ENCODE data around the gene SLC9A9.

The SLC9A9 gene

DNA sequence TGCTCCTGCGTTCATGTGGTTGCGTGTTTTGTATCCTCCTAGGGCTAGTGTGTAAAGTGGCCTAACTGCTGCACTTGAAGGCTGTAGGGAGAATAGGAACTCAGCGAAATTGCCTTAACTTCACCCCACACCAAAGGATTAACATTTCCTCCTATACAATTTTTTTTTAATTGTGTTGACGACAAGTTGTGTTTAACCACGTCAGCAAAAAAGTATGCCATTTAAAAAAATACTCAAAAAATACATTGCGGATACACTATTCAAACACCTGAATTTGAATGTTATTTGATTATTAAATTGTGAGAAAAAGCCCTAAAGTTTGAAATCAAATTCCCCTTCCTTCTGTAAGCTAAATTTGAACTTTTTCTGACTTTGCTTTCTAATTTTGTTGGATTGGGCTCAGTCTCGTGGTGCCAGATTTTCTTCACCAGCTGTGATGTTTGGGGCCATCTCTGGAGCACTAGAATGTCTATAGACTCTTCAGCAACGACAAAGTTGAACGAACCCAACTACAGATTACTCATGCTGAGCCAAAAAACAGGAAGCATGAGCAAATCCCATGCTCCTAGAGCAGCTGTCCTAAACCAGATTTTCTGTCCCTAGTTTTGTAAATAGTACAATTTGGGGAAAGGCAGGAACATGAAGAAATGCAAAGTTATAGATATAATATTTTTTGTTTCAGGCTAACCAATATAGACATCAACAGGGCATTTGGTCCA, 8.1 kb upstream of the SLC9A9 start:
- no peak overlapping the region for H3K27ac ChIP-seq (replicated peaks)
- no peaks in the 10 kb centered on the region for H3K27me3 ChIP-seq (ENCODE audit: insufficient read depth, poor library complexity, severe bottlenecking)
- DNase-seq (ENCODE audit: low read depth in 1 of 2, low spot score in 1 of 2), result no peak
- H3K4me3 ChIP-seq (replicated peaks; ENCODE audit: insufficient read depth, low read length), result no peak overlapping the region
- TF ChIP-seq, protein P1, sequence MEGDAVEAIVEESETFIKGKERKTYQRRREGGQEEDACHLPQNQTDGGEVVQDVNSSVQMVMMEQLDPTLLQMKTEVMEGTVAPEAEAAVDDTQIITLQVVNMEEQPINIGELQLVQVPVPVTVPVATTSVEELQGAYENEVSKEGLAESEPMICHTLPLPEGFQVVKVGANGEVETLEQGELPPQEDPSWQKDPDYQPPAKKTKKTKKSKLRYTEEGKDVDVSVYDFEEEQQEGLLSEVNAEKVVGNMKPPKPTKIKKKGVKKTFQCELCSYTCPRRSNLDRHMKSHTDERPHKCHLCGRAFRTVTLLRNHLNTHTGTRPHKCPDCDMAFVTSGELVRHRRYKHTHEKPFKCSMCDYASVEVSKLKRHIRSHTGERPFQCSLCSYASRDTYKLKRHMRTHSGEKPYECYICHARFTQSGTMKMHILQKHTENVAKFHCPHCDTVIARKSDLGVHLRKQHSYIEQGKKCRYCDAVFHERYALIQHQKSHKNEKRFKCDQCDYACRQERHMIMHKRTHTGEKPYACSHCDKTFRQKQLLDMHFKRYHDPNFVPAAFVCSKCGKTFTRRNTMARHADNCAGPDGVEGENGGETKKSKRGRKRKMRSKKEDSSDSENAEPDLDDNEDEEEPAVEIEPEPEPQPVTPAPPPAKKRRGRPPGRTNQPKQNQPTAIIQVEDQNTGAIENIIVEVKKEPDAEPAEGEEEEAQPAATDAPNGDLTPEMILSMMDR (IDR thresholded peaks at IDR 0.05; ENCODE audit: insufficient read depth, low read length), result no peak
- TF ChIP-seq GABPA (IDR thresholded peaks at IDR 0.05; ENCODE audit: low read depth), result no peak
- TF ChIP-seq, protein P2, sequence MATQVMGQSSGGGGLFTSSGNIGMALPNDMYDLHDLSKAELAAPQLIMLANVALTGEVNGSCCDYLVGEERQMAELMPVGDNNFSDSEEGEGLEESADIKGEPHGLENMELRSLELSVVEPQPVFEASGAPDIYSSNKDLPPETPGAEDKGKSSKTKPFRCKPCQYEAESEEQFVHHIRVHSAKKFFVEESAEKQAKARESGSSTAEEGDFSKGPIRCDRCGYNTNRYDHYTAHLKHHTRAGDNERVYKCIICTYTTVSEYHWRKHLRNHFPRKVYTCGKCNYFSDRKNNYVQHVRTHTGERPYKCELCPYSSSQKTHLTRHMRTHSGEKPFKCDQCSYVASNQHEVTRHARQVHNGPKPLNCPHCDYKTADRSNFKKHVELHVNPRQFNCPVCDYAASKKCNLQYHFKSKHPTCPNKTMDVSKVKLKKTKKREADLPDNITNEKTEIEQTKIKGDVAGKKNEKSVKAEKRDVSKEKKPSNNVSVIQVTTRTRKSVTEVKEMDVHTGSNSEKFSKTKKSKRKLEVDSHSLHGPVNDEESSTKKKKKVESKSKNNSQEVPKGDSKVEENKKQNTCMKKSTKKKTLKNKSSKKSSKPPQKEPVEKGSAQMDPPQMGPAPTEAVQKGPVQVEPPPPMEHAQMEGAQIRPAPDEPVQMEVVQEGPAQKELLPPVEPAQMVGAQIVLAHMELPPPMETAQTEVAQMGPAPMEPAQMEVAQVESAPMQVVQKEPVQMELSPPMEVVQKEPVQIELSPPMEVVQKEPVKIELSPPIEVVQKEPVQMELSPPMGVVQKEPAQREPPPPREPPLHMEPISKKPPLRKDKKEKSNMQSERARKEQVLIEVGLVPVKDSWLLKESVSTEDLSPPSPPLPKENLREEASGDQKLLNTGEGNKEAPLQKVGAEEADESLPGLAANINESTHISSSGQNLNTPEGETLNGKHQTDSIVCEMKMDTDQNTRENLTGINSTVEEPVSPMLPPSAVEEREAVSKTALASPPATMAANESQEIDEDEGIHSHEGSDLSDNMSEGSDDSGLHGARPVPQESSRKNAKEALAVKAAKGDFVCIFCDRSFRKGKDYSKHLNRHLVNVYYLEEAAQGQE (IDR thresholded peaks at IDR 0.05; ENCODE audit: insufficient replicate concordance, low read depth), result no peak
- no peak for TF ChIP-seq POLR2AphosphoS5 (IDR thresholded peaks at IDR 0.05; ENCODE audit: low read depth)

GRCh38 chr3:143855183-143855582, 6.9 kb upstream of the SLC9A9 start:
- Histone ChIP-seq H3K27me3 (ENCODE audit: insufficient read depth, poor library complexity, severe bottlenecking) (no peaks in the 10 kb centered on the region), H3K27ac (replicated peaks) (no peak overlapping the region), H3K4me3 (replicated peaks; ENCODE audit: insufficient read depth, low read length) (no peak overlapping the region)
- DNase-seq (ENCODE audit: low read depth in 1 of 2, low spot score in 1 of 2), result no peak
- TF ChIP-seq, protein P2 (IDR thresholded peaks at IDR 0.05; ENCODE audit: insufficient replicate concordance, low read depth), result no peak

GRCh38 chr3:143851331-143852017, 3.2 kb upstream of the SLC9A9 start:
- no peak overlapping the region for H3K4me3 ChIP-seq (replicated peaks; ENCODE audit: insufficient read depth, low read length)
- no peak for DNase-seq (ENCODE audit: low read depth in 1 of 2, low spot score in 1 of 2)
- no peak overlapping the region for H3K27ac ChIP-seq (replicated peaks)
- peaks cover 6% of the 10 kb centered on the region for H3K27me3 ChIP-seq (ENCODE audit: insufficient read depth, poor library complexity, severe bottlenecking)
- no peak for TF ChIP-seq SPI1 (IDR thresholded peaks at IDR 0.05; ENCODE audit: borderline replicate concordance, low read depth)
- TF ChIP-seq, protein P2 (IDR thresholded peaks at IDR 0.05; ENCODE audit: insufficient replicate concordance, low read depth), result no peak

GRCh38 chr3:143850877-143851276, 2.6 kb upstream of the SLC9A9 start:
- no peak for DNase-seq (ENCODE audit: low read depth in 1 of 2, low spot score in 1 of 2)
- no peak for TF ChIP-seq GABPA (IDR thresholded peaks at IDR 0.05; ENCODE audit: low read depth)
- TF ChIP-seq, protein P2 (IDR thresholded peaks at IDR 0.05; ENCODE audit: insufficient replicate concordance, low read depth), result no peak
- no peak for TF ChIP-seq SPI1 (IDR thresholded peaks at IDR 0.05; ENCODE audit: borderline replicate concordance, low read depth)
- Histone ChIP-seq H3K27ac (replicated peaks) (no peak overlapping the region), H3K27me3 (ENCODE audit: insufficient read depth, poor library complexity, severe bottlenecking) (peaks cover 6% of the 10 kb centered on the region), H3K4me3 (replicated peaks; ENCODE audit: insufficient read depth, low read length) (no peak overlapping the region)

All from HL-60 (cell line).